ENCODE results near the gene BSDC1. TPM values are rescaled to one million over a fixed set of nuclear protein-coding genes. Genes with fewer than 3 reads are reported as not detected.

Gene BSDC1
- polyA plus RNA-seq, 1 of the 3 experiments (the other 2 are of a cell fraction) = 51.0 TPM

DNA sequence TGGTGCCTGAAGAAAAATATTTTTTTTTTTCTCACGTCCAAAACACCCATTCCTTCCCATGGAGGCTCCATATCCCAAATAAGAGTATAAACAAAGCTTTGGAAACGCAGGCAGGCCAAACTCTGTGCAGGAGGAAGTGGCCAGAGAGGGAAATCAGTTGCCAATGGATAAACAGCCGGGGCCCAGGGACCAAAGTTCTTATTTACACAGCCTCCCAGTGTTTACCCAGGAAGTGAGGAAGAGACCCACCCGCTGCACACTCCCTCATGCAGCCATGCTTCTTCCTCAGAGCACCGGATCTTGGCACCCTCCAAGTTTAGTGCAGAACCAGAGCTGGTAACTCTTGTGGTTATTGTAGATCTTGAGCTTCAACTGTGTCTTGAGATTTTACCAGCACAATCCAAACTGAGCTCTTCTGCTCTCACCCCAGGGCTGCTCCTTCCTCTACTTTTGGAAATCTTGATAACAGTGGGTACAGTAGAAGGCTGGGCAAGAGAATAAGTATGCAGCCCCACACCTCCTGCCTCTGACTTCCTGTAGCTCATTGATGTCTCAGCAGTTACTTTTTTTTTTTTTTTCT lies 72.4 kb downstream of the BSDC1 start:
- Histone ChIP-seq H2AFZ (ENCODE audit: low read depth) (no peak overlapping the region), H3F3A (replicated peaks; ENCODE audit: insufficient read depth) (peaks cover 11% of the 10 kb centered on the region), H3K9ac (no peak overlapping the region), H3K4me2 (no peak overlapping the region), H3K4me1 (ENCODE audit: control insufficient read depth in 1 of 2, insufficient read depth in 2 of 2, low read depth in 1 of 2, low read length in 1 of 2) (0 out of 4 replicates have a peak, but pooled peaks cover 0 to 6% of the 10 kb centered on the region in 2 experiments), H3K27ac (ENCODE audit: low read depth in 2 of 2, low read length in 1 of 2) (no peak overlapping the region), H3K36me3 (replicated peaks in 1 of 2; ENCODE audit: control insufficient read depth in 1 of 2, insufficient read depth in 2 of 2, low read length in 1 of 2) (peaks cover 11 to 28% of the 10 kb centered on the region in 2 experiments), H3K79me2 (ENCODE audit: insufficient read depth) (peaks cover 14% of the 10 kb centered on the region), H3K4me3 (ENCODE audit: low read depth in 2 of 2, low read length in 1 of 2) (no peak overlapping the region), H3K9me3 (no peaks in the 10 kb centered on the region), H3K27me3 (ENCODE audit: insufficient read depth) (no peaks in the 10 kb centered on the region), H3K9me2 (no peaks in the 10 kb centered on the region), H4K20me1 (ENCODE audit: insufficient read depth) (0 out of 2 replicates have a peak, but pooled peaks cover 7% of the 10 kb centered on the region)
- ChIA-PET CTCF (interaction anchor here (0.8 to 2.4 kb wide), 5 partner anchors 11 to 106 kb away, joined by 3 to 7 read pairs (median 4); partner anchors contain the start of gene MARCKSL1), POLR2A (interaction anchor here (0.9 to 1.9 kb wide), 2 partner anchors 9 to 10 kb away, joined by 5 to 7 read pairs; no protein-coding TSS in a partner anchor)
- no peak for TF ChIP-seq MEF2A (IDR thresholded peaks at IDR 0.05; ENCODE audit: borderline replicate concordance, low read depth)
- TF ChIP-seq NFIC (IDR thresholded peaks at IDR 0.05; ENCODE audit: borderline replicate concordance) = no peak
- no peak for TF ChIP-seq EZH2phosphoT487 (IDR thresholded peaks at IDR 0.05; ENCODE audit: borderline replicate concordance, low read depth)
- WGBS (ENCODE audit: low lambda C conversion rate) = 74% methylated on average over 5 of the region's 5 CpGs
- no peak for DNase-seq

DNA sequence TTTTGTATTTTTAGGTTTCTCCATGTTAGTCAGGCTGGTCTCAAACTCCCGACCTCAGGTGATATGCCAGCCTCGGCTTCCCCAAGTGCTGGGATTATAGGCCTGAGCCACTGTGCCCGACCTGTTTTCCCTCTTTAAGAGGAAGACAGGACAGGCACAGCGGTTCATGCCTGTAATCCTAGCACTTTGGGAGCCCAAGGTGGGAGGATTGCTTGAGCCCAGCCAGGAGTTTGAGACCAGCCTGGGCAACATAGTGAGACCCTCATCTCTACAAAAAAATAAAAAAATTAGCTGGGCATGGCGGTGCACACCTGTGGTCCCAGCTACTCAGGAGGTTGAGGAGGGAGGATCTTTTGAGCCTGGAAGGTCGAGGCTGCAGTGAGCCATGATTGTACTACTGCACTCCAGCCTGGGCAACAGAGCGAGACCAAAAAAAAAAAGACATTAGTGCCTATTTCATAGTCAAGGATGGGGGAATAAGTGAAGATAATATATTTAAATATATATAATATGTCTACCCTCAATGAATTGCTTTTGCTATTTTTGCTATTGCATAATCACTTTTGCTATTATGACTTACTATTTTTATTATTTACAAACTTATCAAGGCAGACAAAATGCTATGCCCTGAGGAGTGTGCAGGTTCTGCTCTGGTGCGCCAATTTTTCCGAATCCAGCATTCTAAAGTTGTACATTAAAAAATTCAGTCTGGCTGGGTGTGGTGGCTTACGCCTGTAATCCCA lies 75.9 kb downstream of the BSDC1 start:
- Histone ChIP-seq H3K9me2 (no peaks in the 10 kb centered on the region), H3K4me2 (no peak overlapping the region), H3K9me3 (no peaks in the 10 kb centered on the region), H3K79me2 (ENCODE audit: insufficient read depth) (peaks cover 29% of the 10 kb centered on the region), H3K4me1 (ENCODE audit: control insufficient read depth in 1 of 2, insufficient read depth in 2 of 2, low read depth in 1 of 2, low read length in 1 of 2) (0 out of 4 replicates have a peak, but pooled peaks cover 0 to 6% of the 10 kb centered on the region in 2 experiments), H3F3A (replicated peaks; ENCODE audit: insufficient read depth) (peaks cover 13% of the 10 kb centered on the region), H4K20me1 (ENCODE audit: insufficient read depth) (0 out of 2 replicates have a peak, but pooled peaks cover 1% of the 10 kb centered on the region), H3K36me3 (replicated peaks in 1 of 2; ENCODE audit: control insufficient read depth in 1 of 2, insufficient read depth in 2 of 2, low read length in 1 of 2) (peaks cover 9 to 17% of the 10 kb centered on the region in 2 experiments), H3K4me3 (ENCODE audit: low read depth in 2 of 2, low read length in 1 of 2) (no peak overlapping the region), H2AFZ (ENCODE audit: low read depth) (no peak overlapping the region), H3K27ac (ENCODE audit: low read depth in 2 of 2, low read length in 1 of 2) (no peak overlapping the region), H3K9ac (no peak overlapping the region), H3K27me3 (ENCODE audit: insufficient read depth) (no peaks in the 10 kb centered on the region)
- no peak for TF ChIP-seq ELF1 (IDR thresholded peaks at IDR 0.05)
- no peak for TF ChIP-seq FOSL2 (IDR thresholded peaks at IDR 0.05; ENCODE audit: borderline replicate concordance, low read depth)
- TF ChIP-seq EP300 (IDR thresholded peaks at IDR 0.05; ENCODE audit: borderline replicate concordance in 1 of 2, low read depth in 1 of 2, low read length in 1 of 2) = no peak
- TF ChIP-seq NFIC (IDR thresholded peaks at IDR 0.05; ENCODE audit: borderline replicate concordance) = no peak
- TF ChIP-seq, protein P1, sequence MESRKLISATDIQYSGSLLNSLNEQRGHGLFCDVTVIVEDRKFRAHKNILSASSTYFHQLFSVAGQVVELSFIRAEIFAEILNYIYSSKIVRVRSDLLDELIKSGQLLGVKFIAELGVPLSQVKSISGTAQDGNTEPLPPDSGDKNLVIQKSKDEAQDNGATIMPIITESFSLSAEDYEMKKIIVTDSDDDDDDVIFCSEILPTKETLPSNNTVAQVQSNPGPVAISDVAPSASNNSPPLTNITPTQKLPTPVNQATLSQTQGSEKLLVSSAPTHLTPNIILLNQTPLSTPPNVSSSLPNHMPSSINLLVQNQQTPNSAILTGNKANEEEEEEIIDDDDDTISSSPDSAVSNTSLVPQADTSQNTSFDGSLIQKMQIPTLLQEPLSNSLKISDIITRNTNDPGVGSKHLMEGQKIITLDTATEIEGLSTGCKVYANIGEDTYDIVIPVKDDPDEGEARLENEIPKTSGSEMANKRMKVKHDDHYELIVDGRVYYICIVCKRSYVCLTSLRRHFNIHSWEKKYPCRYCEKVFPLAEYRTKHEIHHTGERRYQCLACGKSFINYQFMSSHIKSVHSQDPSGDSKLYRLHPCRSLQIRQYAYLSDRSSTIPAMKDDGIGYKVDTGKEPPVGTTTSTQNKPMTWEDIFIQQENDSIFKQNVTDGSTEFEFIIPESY (IDR thresholded peaks at IDR 0.05; ENCODE audit: borderline replicate concordance, low read depth) = no peak
- TF ChIP-seq MEF2A (IDR thresholded peaks at IDR 0.05; ENCODE audit: borderline replicate concordance, low read depth) = no peak
- no peak for TF ChIP-seq RXRA (IDR thresholded peaks at IDR 0.05; ENCODE audit: borderline replicate concordance, low read depth)
- no peak for TF ChIP-seq GABPA (IDR thresholded peaks at IDR 0.05; ENCODE audit: low read depth)
- no peak for TF ChIP-seq SIN3A (IDR thresholded peaks at IDR 0.05; ENCODE audit: borderline replicate concordance, low read depth, low read length)
- TF ChIP-seq POLR2AphosphoS5 (IDR thresholded peaks at IDR 0.05; ENCODE audit: low read depth, low read length) = no peak
- DNase-seq = no peak
- ChIA-PET CTCF (interaction anchor here (1.0 to 2.5 kb wide), 3 partner anchors 16 to 103 kb away, joined by 3 to 8 read pairs (median 7); no protein-coding TSS in a partner anchor), POLR2A (interaction anchor here (1.2 kb wide), 1 partner anchor 14 kb away, joined by 3 read pairs; no protein-coding TSS in a partner anchor)
- 97% methylated on average over 9 of the region's 10 CpGs for WGBS (ENCODE audit: low lambda C conversion rate)

Measured in SK-N-SH (cell line).